ENCODE results near the gene EHBP1.

- TF ChIP-seq, protein P1, sequence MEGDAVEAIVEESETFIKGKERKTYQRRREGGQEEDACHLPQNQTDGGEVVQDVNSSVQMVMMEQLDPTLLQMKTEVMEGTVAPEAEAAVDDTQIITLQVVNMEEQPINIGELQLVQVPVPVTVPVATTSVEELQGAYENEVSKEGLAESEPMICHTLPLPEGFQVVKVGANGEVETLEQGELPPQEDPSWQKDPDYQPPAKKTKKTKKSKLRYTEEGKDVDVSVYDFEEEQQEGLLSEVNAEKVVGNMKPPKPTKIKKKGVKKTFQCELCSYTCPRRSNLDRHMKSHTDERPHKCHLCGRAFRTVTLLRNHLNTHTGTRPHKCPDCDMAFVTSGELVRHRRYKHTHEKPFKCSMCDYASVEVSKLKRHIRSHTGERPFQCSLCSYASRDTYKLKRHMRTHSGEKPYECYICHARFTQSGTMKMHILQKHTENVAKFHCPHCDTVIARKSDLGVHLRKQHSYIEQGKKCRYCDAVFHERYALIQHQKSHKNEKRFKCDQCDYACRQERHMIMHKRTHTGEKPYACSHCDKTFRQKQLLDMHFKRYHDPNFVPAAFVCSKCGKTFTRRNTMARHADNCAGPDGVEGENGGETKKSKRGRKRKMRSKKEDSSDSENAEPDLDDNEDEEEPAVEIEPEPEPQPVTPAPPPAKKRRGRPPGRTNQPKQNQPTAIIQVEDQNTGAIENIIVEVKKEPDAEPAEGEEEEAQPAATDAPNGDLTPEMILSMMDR (IDR thresholded peaks at IDR 0.05 in 4 of 5, conservative IDR thresholded peaks at IDR 0.05 in 1 of 5): no peak
- no peak for TF ChIP-seq POLR2A (IDR thresholded peaks at IDR 0.05)
These were observed 95.6 kb downstream of the EHBP1 start for GRCh38 chr2:62801110-62801509.

All from gastrocnemius medialis (tissue), 4 donors.